Measurements from ENCODE around the gene SDK2. TPM values are rescaled to one million over a fixed set of nuclear protein-coding genes. Genes with fewer than 3 reads are reported as not detected.
"Not testable (repeated sequence)": the region's sequence is repeated elsewhere in the genome, so short reads cannot be mapped to it uniquely, and the experiment has no call there.

Gene SDK2
- polyA plus RNA-seq, 1 of the 3 experiments (the other 2 are of a cell fraction): 0.02 TPM

DNA sequence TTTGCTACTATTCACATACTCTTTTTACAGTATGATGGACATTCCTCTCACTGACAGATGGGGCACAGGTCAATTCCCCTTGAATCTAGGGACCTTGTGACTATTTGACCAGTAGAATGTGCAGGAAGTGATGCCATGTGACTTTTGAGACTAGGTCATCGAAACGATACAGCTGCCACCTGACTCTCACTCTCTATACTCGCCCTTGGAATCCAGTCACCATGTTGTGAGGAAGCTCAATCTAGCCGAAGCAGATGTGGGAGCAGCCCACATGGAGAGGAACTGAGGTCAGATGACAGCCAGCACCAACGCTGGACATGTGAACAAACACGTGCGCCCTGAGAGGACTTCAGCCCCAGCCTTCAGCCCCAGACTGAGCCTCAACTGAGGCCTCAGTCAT lies 184.3 kb downstream of the SDK2 start:
- CTCF ChIA-PET: interaction anchor here (0.6 to 2.8 kb wide), 4 partner anchors 9 to 126 kb away, joined by 3 to 8 read pairs (median 4); no protein-coding TSS in a partner anchor
- H3K4me2 ChIP-seq: no peak overlapping the region
- POLR2A ChIA-PET: interaction anchor here (0.8 kb wide), 1 partner anchor 15 kb away, joined by 3 read pairs; no protein-coding TSS in a partner anchor
- no peak overlapping the region for H3K27ac ChIP-seq (ENCODE audit: low read depth in 2 of 2, low read length in 1 of 2)
- no peaks in the 10 kb centered on the region for H3K9me2 ChIP-seq
- H3K27me3 ChIP-seq (ENCODE audit: insufficient read depth): no peaks in the 10 kb centered on the region
- H3F3A ChIP-seq (replicated peaks; ENCODE audit: insufficient read depth): no peaks in the 10 kb centered on the region
- H3K36me3 ChIP-seq (replicated peaks in 1 of 2; ENCODE audit: control insufficient read depth in 1 of 2, insufficient read depth in 2 of 2, low read length in 1 of 2): no peaks in the 10 kb centered on the region
- no peak for DNase-seq
- H3K4me3 ChIP-seq (ENCODE audit: low read depth in 2 of 2, low read length in 1 of 2): no peak overlapping the region
- no peak overlapping the region for H3K9ac ChIP-seq
- peaks cover 0 to 11% of the 10 kb centered on the region in 2 experiments; a peak in 1 of 4 replicates for H3K4me1 ChIP-seq (ENCODE audit: control insufficient read depth in 1 of 2, insufficient read depth in 2 of 2, low read depth in 1 of 2, low read length in 1 of 2)
- WGBS (ENCODE audit: low lambda C conversion rate): 39% methylated on average over 7 of the region's 7 CpGs
- no peak for TF ChIP-seq YY1 (IDR thresholded peaks at IDR 0.05; ENCODE audit: low read depth)
- no peaks in the 10 kb centered on the region for H3K9me3 ChIP-seq
- no peak overlapping the region for H2AFZ ChIP-seq (ENCODE audit: low read depth)
- no peaks in the 10 kb centered on the region for H4K20me1 ChIP-seq (ENCODE audit: insufficient read depth)
- no peaks in the 10 kb centered on the region for H3K79me2 ChIP-seq (ENCODE audit: insufficient read depth)

DNA sequence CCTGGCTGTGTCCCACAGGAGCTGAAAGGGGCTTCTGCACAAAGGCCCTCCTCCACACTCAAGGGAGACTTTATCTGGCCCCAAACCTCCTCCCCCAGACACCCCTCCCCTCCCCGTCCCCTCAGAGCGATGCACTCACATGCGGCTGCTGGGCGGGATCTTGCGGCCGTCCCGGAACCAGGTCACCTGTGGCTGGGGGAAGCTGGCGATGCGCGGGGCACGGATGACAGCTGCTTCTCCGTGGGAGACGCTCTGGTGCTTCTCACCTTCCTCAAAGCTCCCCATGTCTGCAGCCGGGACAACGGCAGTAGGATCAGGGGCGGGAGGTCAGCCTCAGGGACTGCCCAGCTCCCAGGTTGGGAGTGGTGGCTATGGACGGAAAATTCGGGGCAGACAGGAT lies 188.5 kb downstream of the SDK2 start:
- DNase-seq: no peak
- ChIA-PET POLR2A (no interaction called here), CTCF (interaction anchor here (1.6 kb wide), 1 partner anchor 26 kb away, joined by 8 read pairs; no protein-coding TSS in a partner anchor)
- no peak for TF ChIP-seq RFX5 (IDR thresholded peaks at IDR 0.05; ENCODE audit: low read length)
- Histone ChIP-seq H3K27me3 (ENCODE audit: insufficient read depth) (no peaks in the 10 kb centered on the region), H3K9ac (no peak overlapping the region), H3K27ac (ENCODE audit: low read depth in 2 of 2, low read length in 1 of 2) (no peak overlapping the region), H3K4me1 (ENCODE audit: control insufficient read depth in 1 of 2, insufficient read depth in 2 of 2, low read depth in 1 of 2, low read length in 1 of 2) (peaks cover 0 to 27% of the 10 kb centered on the region in 2 experiments; a peak in 1 of 4 replicates), H3F3A (replicated peaks; ENCODE audit: insufficient read depth) (no peaks in the 10 kb centered on the region), H3K4me3 (ENCODE audit: low read depth in 2 of 2, low read length in 1 of 2) (no peak overlapping the region), H3K79me2 (ENCODE audit: insufficient read depth) (no peaks in the 10 kb centered on the region), H3K9me3 (no peaks in the 10 kb centered on the region), H3K4me2 (no peak overlapping the region), H3K9me2 (no peaks in the 10 kb centered on the region), H3K36me3 (replicated peaks in 1 of 2; ENCODE audit: control insufficient read depth in 1 of 2, insufficient read depth in 2 of 2, low read length in 1 of 2) (no peaks in the 10 kb centered on the region), H2AFZ (ENCODE audit: low read depth) (no peak overlapping the region), H4K20me1 (ENCODE audit: insufficient read depth) (no peaks in the 10 kb centered on the region)
- WGBS (ENCODE audit: low lambda C conversion rate): 68% methylated on average over 17 of the region's 18 CpGs

DNA sequence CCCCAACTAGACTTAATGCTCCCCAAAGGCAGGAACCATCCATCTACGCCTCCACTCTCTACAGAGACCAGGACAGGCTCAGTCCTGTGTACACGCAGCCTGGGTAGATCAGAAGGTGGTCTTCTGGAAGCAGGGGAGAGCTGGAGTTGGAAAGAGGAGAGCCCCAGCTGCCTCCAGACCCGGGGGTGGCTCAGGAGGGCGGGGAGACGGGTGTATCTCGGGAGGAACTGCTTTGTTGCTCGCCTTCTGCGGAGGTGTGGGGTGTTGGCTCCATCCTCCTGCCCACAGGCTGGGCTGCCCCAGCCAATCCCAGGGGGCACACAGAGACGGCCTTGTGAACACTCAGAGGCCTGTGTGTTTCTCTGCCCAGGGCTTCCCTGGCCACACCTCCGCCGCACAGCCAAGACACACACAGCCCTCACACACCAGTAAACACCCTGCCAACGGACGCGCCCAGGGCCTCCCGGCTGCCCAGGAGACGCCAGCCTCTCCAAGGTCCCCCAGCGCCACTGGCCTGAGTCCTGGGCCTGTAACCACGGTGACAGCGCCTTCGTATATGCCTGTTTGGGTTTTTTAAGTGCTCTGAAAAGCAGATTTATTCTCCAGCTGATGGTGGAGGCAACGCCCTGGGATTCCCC lies 189.1 kb downstream of the SDK2 start:
- peak; percentile 67 for DNase-seq
- H4K20me1 ChIP-seq (ENCODE audit: insufficient read depth): no peaks in the 10 kb centered on the region
- no peak overlapping the region for H2AFZ ChIP-seq (ENCODE audit: low read depth)
- no peak overlapping the region for H3K27ac ChIP-seq (ENCODE audit: low read depth in 2 of 2, low read length in 1 of 2)
- 52% methylated on average over 19 of the region's 21 CpGs for WGBS (ENCODE audit: low lambda C conversion rate)
- ChIA-PET CTCF (interaction anchor here (1.6 to 2.4 kb wide), 2 partner anchors 26 kb away, joined by 8 to 12 read pairs; no protein-coding TSS in a partner anchor), POLR2A (no interaction called here)
- H3K4me2 ChIP-seq: no peak overlapping the region
- TF ChIP-seq JUND (IDR thresholded peaks at IDR 0.05): no peak
- no peaks in the 10 kb centered on the region for H3K27me3 ChIP-seq (ENCODE audit: insufficient read depth)
- no peaks in the 10 kb centered on the region for H3K79me2 ChIP-seq (ENCODE audit: insufficient read depth)
- no peaks in the 10 kb centered on the region for H3K9me2 ChIP-seq
- no peaks in the 10 kb centered on the region for H3F3A ChIP-seq (replicated peaks; ENCODE audit: insufficient read depth)
- H3K9me3 ChIP-seq: no peaks in the 10 kb centered on the region
- H3K9ac ChIP-seq: no peak overlapping the region
- H3K4me1 ChIP-seq (ENCODE audit: control insufficient read depth in 1 of 2, insufficient read depth in 2 of 2, low read depth in 1 of 2, low read length in 1 of 2): peaks cover 0 to 27% of the 10 kb centered on the region in 2 experiments; a peak in 1 of 4 replicates
- H3K36me3 ChIP-seq (replicated peaks in 1 of 2; ENCODE audit: control insufficient read depth in 1 of 2, insufficient read depth in 2 of 2, low read length in 1 of 2): no peaks in the 10 kb centered on the region
- no peak overlapping the region for H3K4me3 ChIP-seq (ENCODE audit: low read depth in 2 of 2, low read length in 1 of 2)

DNA sequence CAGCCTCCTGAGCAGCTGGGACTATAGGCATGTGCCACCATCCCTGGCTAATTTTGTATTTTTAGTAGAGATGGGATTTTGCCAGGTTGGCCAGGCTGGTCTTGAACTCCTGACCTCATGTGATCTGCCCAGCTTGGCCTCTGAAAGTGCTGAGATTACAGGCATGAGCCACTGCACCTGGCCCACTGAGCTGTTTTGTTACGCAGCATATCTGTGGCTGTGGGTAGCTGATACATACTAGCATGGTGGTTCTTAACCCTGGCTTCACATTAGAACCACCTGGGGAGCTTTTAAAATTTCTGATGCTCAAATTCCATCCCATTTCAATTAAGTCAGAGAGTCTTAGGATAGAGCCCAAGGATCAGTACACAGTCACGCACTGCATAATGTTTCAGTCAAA lies 190.8 kb downstream of the SDK2 start:
- ChIA-PET CTCF (interaction anchor here (1.1 to 2.4 kb wide), 2 partner anchors 25 to 133 kb away, joined by 3 to 12 read pairs; no protein-coding TSS in a partner anchor), POLR2A (interaction anchor here (0.6 to 1.5 kb wide), 2 partner anchors 21 to 195 kb away, joined by 3 read pairs; no protein-coding TSS in a partner anchor)
- not testable (repeated sequence) for H3F3A ChIP-seq (replicated peaks; ENCODE audit: insufficient read depth); H4K20me1 ChIP-seq (ENCODE audit: insufficient read depth); H3K9me2 ChIP-seq; H3K9ac ChIP-seq; H3K27me3 ChIP-seq (ENCODE audit: insufficient read depth); H2AFZ ChIP-seq (ENCODE audit: low read depth); H3K79me2 ChIP-seq (ENCODE audit: insufficient read depth); H3K4me3 ChIP-seq (ENCODE audit: low read depth in 2 of 2, low read length in 1 of 2); DNase-seq; H3K36me3 ChIP-seq (replicated peaks in 1 of 2; ENCODE audit: control insufficient read depth in 1 of 2, insufficient read depth in 2 of 2, low read length in 1 of 2); H3K4me2 ChIP-seq; H3K9me3 ChIP-seq; H3K27ac ChIP-seq (ENCODE audit: low read depth in 2 of 2, low read length in 1 of 2)
- H3K4me1 ChIP-seq (ENCODE audit: control insufficient read depth in 1 of 2, insufficient read depth in 2 of 2, low read depth in 1 of 2, low read length in 1 of 2): peaks cover 0 to 27% of the 10 kb centered on the region in 2 experiments; a peak in 1 of 4 replicates
- WGBS (ENCODE audit: low lambda C conversion rate): 29% methylated on average over 2 of the region's 2 CpGs
